Islet precursor cell (in vitro differentiated cells): ENCODE data around the gene EDAR.

Experiments used
- DNase-seq: peaks from one replicate; pipeline ENCODE4 v3.0.0-alpha.2; 2018

The EDAR gene

DNA sequence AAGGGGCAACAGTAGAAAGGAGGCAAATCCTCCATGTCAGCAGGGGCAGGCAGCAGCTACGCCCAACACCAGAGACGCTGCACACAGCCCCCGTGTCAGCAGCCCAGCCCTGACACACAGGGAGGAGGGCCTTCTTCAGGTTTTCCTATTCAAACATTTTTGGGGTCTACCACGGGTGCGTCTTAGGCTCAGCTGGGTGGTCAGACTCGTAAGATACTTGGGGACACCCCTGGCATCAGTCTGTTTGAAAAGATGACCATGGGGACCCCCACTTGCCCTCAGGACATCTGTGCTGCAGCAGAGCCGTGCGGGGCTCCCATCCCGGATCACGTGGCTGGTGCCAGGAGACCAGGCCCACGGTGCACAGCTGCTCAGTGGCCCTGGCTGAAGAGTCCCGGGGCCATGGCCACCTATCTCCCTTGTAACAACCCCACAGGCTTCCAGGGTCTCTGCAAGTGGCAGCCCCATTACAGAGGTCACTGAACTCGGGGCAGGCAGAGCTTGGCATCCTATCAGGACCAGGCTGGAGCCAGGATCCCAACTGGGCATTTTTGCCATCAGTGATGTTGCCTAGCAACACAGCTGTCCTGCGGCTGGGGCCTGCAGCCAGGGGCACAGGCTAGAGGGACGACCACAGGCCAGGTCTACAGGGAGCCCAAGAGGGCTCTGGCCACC is 82.5 kb downstream of the EDAR start:
- peak; percentile 41 for DNase-seq

DNA sequence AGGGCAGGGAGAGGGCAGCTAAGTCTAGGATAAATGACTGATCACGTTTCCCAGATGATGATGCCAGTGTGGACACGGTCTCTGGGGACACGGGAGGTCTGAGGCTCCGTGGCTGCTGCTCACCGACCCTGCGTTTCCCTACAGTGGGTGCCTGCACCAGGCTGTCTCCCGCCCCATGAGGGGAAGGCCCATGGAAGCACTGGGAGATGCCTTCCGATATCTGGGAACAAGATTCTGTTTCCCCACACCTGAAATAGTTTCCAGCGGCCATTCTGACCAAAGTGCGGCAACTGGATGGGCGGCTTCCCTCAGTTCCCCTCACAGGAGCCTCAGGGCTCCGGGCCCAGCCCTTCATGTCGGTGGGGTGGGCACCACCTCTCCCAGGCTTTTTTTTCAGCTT is 83.1 kb downstream of the EDAR start:
- peak; percentile 33 for DNase-seq

DNA sequence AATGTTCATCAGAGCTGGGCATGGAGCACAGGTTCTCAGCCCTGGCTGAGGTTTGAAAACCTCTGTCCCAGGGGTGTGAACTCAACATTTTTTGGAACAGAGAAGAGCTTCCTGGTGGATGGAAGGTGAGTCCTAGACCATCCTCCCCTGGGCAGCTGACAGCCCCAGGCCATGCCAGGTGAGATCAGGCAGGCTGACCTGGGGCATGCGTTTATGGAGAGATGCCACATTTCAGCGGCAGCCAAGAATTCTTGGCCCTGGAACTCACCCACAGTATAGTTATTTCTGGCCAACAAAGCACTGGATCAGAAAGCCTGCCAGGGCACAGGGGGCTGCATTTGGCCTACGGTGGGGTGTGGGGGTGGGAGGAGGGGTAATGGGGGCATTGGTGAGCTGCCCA is 83.8 kb downstream of the EDAR start:
- DNase-seq = no peak

DNA sequence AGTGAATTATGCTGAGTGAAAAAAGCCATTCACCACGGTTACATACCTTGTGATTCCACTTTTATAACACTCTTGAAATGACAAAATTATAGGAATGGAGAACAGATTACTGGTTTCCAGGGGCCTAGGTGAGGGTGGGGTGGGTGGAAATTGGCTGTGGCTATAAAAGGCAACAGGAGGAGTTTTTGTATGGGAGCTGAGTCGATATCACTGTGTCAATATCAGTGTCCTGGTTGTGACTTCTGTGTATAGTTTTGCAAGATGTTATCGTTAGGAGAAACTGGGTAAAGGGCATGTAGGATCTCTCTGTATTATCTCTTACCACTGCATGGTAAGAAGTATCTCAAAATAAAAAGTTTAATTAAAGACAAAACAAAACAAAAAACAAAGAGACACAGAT is 84.3 kb downstream of the EDAR start:
- DNase-seq = no peak

DNA sequence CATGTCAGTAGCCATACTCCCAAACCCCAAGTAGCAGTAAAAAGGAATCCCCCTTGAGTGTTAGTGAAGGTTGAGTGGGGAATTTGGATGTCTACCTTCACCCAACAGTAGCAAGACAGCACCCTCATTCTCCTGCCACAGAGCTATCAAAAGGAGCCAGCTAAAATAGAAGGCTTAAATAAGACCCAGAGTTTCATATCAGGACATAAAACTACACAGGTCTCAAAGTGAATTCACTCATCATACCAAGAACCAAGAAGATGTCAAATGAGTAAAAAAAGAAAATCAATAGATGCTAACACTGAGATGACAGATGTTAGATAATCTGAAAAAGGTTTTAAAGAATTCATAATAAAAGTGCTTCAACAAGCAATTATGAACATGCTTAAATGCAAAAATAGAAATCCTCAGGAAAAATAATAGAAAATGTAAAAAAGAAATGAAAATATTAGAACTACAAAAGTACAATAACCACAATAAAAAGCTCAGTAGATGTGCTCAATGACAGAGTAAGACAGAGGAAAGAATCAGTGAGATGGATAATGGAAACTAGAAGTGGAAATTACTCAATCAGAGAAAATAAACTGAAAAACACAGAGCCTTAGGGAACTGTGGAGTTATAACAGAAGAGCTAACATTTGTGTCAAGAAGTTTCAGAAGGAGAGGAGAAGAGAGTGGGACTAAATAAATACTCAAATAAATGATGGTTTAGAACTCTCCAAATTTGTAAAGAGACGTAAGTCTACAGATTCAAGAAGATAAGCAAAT is 90.5 kb downstream of the EDAR start:
- no peak for DNase-seq

DNA sequence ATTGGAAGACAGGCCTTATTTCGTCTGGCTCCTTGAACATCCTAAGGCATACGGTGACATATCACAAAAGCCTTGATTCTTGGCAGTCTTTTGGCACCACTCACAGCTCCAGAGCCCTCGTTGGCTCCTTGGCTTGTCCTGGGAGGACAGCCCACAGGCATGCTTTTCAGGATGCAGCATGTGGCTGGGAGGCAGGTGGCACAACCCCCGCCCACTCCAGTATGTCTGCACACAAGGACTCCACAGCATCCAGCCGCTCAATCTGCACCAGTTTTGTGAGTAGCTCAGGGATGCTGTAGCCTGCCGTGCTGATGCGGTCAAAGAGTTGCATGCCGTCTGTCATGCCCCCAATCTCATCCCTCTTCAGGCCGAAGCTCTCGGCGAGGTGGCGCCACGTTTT is 92.3 kb downstream of the EDAR start:
- no peak for DNase-seq

DNA sequence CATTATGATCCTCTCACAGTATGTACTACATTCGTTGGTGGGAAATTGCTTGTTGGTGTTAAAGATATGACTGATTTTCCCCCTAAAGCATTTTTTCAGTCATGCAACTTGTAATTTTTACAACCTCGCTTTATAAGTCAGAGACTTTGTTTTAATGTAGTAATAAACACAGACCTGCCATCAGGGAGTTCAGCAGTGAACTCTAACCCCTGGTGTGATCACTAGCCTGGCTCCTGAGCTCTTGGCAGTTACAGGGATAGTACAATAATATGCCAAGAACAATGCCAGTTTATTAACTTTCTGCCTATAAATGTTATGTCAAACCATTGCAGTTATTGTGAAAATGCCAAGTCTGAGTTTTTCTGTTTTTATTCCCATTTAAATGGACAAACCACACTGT is 93.8 kb downstream of the EDAR start:
- no peak for DNase-seq

DNA sequence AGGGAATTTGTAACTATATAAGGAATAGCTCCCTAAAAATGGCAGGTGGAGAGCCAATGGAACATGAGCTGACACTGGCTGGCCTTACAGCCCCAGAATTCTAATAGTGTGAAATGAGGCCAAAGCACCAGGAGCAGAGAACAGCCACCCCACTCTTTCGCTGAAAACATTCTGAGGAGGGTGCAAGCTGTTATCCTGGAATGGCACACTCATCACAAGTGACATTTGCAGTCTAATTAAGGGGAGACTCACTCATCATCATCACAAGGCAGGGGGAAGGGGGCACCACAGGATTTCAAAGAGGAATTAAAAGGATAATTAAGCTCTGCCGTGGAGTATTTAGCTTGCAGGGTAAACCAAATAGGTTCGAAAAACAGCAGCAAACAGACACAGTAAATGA is 94.3 kb downstream of the EDAR start:
- no peak for DNase-seq

DNA sequence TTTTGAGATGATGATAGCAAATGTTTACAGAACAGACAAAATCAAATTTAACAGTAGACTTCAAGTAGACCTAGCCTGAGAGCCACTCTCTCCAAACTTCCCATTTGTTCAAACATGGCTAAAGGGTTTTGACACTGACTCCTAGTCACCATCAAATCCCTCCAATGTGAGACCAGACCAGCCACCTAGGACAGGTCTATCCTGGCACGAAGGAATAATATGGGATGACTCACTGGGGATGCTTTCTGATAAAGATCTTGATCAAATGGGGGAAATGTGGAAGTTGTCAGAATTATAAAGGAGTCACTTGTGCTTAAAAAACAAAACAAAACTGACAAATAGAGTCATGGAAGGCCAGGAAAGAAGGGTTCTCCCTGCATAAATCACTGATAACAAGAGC is 95.7 kb downstream of the EDAR start:
- no peak for DNase-seq

DNA sequence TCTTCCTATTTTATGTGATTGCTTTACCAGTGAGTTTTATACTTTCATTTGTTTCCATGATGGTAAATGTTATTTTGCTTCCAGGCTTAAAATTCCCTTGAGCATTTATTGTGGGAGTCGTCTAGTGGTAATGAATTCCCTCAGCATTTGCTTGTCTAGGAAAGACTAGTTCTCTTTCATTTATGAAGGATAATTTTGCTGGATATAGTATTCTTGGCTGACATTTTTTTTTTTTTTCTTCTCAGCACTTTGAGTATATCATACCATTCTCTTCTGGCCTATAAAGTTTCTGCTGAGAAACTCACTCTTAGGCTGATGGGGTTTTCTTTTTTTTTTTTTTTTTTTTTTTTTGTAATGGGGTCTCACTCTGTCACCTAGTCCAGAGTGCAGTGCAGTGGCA is 99.1 kb downstream of the EDAR start:
- no peak for DNase-seq

DNA sequence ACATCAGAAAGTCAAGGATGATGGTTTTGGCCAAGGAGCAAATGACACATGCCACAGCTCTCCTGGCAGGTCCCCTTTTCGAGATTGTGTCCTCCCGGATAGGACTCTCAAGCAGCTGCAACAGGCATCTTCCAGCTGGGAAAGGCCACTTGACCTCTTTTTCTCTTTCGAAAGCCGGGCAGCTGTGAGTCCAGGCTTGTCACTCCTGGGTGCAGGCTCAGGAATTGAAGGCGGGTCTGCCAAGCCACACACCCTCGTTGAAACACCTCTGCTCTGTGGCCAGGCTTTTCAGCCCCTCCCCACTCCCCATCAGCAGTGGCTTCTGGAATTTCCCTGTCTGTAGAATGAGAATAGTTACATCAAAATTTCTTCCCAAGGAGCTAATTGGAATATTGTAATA is 104.4 kb downstream of the EDAR start:
- no peak for DNase-seq

DNA sequence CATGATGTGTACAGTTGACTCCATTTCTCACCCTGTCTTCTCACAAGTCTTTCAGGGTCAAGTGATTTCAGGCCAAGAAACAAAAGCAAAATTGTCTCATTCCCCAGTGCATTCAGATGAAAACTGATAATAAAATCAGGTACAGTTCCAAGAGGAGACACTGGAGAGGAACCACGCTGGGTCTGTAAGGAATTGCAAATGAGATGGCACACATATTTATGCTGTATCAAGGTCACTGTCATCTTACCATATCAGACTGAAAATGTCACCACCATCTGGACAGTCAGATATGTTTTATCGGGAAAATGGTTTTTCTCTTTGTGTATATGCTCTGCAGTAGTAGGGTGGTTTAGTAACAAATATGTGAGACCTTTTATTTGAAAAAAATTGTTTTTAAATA is 110.7 kb downstream of the EDAR start:
- DNase-seq = no peak

DNA sequence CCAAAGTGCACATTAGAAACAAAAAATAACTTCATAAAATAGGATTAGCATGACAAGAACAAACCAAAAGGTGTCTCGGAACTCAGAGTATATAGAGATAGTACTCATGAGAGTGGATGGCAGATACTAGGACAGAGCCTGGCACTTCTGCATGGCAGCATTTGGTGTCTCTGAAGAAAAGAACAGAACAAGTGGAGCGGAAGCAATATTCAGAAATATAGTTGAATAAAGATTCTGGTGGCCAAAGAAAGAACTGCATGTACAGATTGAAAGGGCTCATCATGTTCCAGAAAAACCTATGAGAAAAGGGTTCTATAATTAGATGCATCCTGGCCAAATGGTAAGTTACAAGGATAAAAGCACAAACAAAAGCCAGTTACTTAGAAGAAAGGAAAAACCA is 111.5 kb downstream of the EDAR start:
- no peak for DNase-seq

DNA sequence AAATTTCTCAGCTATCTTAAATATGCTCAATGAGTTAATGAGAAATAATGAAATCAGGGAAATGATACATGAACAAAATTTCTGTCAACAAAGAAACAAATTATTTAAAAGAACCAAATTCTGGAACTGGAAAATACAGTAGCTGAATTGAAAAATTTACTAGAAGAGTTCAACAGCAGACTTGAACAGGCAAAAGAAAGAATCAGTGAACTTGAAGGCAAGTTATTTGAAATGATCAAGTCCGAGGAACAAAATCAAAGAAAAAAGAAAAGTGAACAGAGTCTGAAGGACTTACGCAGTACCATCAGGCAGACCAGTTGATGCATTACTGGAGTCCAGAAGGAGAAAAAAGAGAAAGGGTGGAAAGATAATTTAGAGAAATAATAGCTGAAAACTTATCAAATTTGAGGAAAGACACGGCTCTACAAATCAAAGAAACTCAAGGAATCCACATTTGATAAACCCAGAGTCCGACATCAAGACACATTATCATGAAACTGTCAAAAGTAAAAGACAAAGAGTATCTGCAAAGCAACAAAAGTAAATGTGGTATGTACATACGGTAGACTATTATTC is 118.9 kb downstream of the EDAR start:
- no peak for DNase-seq

DNA sequence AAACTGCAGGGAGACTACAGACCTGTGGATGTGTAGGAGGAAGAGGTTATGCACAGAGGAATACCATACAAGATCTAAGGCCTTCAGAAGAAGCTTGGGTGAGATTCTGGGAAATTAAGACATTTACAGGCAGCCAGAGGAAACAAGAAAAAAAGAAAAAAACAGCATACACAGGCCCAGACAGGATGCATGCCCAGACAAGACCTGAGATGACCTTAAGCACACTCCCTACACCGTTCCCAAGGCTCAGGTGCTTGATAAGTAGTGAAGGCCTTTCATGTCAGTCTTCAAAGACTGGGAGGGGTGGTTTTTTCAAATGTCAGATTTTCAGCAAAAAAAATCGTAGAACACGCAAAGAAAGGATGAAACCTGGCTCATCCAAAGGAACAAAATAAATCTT is 119.5 kb downstream of the EDAR start:
- no peak for DNase-seq

DNA sequence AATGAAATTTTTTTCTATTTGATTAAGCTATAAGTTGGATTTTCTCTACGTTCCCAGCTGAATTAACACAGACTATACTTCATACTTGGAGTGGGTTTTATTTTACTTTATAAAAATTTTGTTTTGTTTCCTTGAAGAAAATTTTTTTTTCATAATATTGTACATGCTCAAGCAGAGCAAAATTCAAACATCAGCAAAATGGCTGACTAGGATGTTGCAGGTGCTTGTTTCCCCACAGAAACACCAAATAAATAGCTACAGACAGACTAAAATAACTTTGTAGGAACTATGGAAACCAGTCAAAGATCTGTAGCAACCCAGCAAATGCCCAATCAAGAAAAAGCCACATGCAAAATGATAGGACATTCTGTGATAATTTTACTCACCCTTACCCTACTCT is 120.1 kb downstream of the EDAR start:
- no peak for DNase-seq

DNA sequence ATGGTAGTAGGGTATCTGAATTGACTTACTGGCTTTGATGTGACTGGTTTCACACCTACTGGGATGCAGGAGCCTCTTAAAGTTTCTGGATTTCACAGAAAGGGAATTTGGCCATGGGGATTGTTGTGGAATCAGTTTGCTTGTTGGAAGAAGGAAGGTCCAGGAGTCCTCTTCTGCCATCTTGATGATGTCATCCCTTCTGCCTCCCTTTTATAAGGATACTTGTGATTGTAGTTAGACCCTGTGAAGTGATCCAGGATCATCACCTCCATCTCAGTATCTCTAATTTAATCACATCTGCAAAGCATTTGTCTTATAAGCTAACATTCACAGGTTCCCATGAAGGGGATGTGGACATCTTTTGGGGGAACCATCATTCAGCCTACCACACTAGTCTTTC is 123.0 kb downstream of the EDAR start:
- no peak for DNase-seq

DNA sequence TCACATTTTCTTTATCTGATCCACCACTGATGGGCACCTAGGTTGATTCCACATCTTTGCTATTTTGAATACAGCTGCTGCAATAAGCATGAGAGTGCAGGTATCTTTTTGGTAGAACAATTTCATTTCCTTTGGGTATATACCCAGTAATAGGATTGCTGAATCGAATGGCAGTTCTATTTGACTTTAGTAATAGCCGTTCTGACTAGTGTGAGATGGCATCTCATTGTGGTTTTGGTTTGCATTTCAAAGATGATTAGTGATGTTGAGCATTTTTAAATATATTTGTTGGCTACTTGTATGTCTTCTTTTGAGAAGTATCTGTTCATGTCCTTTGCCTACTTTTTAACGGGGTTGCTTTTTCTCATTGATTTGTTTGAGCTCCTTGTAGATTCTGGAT is 130.1 kb downstream of the EDAR start:
- no peak for DNase-seq

DNA sequence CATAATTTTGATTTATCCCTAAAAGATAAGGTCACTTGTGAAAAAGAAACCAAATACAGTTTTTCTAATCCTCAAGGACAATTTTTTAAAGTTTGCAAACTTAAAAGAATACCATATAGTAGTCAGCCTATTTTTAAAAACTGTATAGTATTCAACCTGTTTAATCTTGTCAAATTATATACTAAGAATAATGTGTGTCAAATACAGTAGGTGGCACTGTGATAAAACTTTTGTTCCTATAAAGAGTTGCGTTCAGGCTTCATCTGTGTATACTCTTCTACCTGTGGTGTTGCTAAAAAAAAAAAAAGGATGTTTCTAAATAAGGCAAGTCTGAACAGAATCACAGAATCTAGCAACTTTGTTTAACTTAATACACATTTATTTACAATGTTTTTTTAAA is 133.8 kb downstream of the EDAR start:
- DNase-seq = no peak

DNA sequence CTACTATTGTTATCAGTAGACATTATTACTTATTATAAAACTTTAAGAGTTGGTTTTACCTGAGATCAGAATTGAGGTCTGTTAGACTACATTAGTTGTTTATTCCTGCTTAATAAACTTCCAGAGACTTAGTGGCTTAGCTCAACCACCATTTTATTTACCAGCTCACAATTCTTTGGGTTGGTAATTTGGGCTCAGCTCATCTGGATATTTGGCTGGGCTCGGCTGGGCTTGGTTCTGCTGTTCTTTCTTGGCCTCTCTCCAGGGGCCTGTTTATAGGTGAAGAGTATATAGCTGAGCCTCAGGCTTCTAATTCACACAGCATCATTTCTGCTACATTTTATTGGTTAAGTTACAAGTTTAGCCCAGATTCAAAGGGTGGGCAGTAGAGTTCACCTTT is 134.5 kb downstream of the EDAR start:
- no peak for DNase-seq

DNA sequence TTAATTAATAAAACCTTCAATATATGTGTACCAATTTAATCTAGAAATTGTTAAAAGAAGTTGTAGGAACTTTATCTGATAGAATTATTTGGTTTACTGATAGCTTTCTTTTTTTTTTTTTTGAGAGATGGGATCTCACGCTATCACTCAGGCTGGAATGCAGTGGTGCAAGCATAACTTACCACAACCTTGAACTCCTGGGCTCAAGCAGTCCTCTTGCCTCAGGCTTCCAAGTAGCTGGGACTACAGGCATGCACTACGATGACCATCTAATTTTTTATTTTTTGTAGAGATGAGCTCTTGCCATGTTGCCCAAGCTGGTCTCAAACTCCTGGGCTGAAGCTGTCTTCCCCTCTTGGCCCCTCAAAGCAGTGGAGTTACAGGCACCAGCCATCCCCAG is 135.6 kb downstream of the EDAR start:
- DNase-seq = peak; percentile 65

DNA sequence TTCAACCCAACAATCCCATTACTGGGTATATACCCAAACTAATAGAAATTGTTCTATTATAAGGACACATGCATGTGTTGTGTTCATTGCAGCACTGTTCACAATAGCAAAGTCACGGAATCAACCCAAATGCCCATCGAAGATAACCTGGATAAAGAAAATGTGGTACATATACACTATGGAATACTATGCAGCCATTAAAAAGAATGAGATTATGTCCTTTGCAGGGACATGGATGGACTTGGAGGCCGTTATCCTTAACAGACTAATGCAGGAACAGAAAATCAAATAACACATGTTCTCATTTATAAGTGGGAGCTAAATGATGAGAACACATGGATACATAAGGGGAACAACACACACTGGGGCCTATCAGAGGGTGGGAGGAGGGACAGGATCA is 136.6 kb downstream of the EDAR start:
- DNase-seq = no peak

DNA sequence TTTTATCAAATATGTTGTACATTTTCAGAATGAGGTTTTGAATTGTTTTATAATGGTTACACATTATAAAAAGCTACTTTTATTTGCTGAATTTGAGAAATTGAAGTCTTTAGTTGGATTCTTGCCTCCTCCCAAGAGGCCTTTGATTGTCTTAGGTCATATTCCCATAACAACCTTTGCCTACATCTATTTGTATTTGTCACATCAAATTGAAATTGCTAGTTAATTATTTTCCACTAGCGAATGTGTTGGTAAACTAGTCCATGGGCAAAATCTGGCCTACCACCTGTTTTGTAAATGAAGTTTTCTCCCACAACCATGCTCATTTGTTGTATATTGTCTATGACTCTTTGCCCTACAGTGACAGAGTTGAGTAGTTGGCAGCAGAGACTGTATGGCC is 142.0 kb downstream of the EDAR start:
- DNase-seq = no peak

DNA sequence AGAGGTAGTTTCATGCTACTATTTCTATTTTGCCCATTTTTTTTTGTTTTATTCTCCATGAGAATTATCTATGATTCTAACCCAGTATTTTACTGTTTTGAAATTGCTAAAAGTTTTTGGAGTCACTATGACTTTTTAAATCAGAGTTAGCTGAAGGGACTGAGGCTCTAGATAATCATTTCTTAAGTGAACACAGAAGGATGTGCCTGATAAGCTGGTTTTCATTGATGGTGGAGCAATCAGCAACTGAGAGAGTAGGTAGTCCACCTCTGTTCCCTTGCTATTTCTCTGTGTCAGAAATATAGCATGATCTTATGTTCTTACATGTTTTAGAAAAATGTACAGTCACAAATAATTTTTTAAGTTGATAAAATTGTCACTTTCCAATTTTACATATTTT is 143.1 kb downstream of the EDAR start:
- no peak for DNase-seq
